Measurements from ENCODE around the gene TDRD6. TPM values are rescaled to one million over a fixed set of nuclear protein-coding genes. Genes with fewer than 3 reads are reported as not detected.
"Not testable (repeated sequence)": the region's sequence is repeated elsewhere in the genome, so short reads cannot be mapped to it uniquely, and the experiment has no call there.

Gene TDRD6
- total RNA-seq, 1 donor from 2014 or later, result 0.21 TPM

GRCh38 chr6:46645265-46645664 is 42.4 kb upstream of the TDRD6 start:
- DNase-seq (ENCODE audit: low spot score), result no peak
- Mint-ChIP-seq H3K27me3 (ENCODE audit: unreplicated experiment) (peaks cover 1% of the 10 kb centered on the region), H3K4me3 (ENCODE audit: unreplicated experiment) (no peak overlapping the region), H3K36me3 (ENCODE audit: low read depth, unreplicated experiment) (no peaks in the 10 kb centered on the region), H3K4me1 (ENCODE audit: unreplicated experiment) (no peaks in the 10 kb centered on the region), H3K9me3 (ENCODE audit: unreplicated experiment) (no peaks in the 10 kb centered on the region), H3K27ac (ENCODE audit: unreplicated experiment) (no peak overlapping the region)
- no peak for TF ChIP-seq CTCF (IDR thresholded peaks at IDR 0.05; ENCODE audit: unreplicated experiment)

- H3K36me3 Mint-ChIP-seq (ENCODE audit: low read depth, unreplicated experiment); H3K4me1 Mint-ChIP-seq (ENCODE audit: unreplicated experiment); H3K9me3 Mint-ChIP-seq (ENCODE audit: unreplicated experiment); DNase-seq (ENCODE audit: low spot score); H3K27ac Mint-ChIP-seq (ENCODE audit: unreplicated experiment); H3K27me3 Mint-ChIP-seq (ENCODE audit: unreplicated experiment); H3K4me3 Mint-ChIP-seq (ENCODE audit: unreplicated experiment): not testable (repeated sequence)
Measured at GRCh38 chr6:46648108-46648507, 39.6 kb upstream of the TDRD6 start.

- no peak for DNase-seq (ENCODE audit: low spot score)
- Mint-ChIP-seq H3K27ac (ENCODE audit: unreplicated experiment) (no peak overlapping the region), H3K4me3 (ENCODE audit: unreplicated experiment) (no peak overlapping the region), H3K27me3 (ENCODE audit: unreplicated experiment) (peaks cover under 1% of the 10 kb centered on the region), H3K9me3 (ENCODE audit: unreplicated experiment) (no peaks in the 10 kb centered on the region), H3K36me3 (ENCODE audit: low read depth, unreplicated experiment) (no peaks in the 10 kb centered on the region), H3K4me1 (ENCODE audit: unreplicated experiment) (peaks cover 12% of the 10 kb centered on the region)
- TF ChIP-seq CTCF (IDR thresholded peaks at IDR 0.05; ENCODE audit: unreplicated experiment), result no peak
Measured at GRCh38 chr6:46648869-46649492, 38.7 kb upstream of the TDRD6 start.

GRCh38 chr6:46651006-46651405 is 36.7 kb upstream of the TDRD6 start:
- TF ChIP-seq CTCF (IDR thresholded peaks at IDR 0.05; ENCODE audit: unreplicated experiment), result no peak
- H3K9me3 Mint-ChIP-seq (ENCODE audit: unreplicated experiment), result no peaks in the 10 kb centered on the region
- no peak for DNase-seq (ENCODE audit: low spot score)
- no peaks in the 10 kb centered on the region for H3K36me3 Mint-ChIP-seq (ENCODE audit: low read depth, unreplicated experiment)
- no peak overlapping the region for H3K4me3 Mint-ChIP-seq (ENCODE audit: unreplicated experiment)
- H3K27ac Mint-ChIP-seq (ENCODE audit: unreplicated experiment), result no peak overlapping the region
- no peaks in the 10 kb centered on the region for H3K27me3 Mint-ChIP-seq (ENCODE audit: unreplicated experiment)
- peaks cover 14% of the 10 kb centered on the region for H3K4me1 Mint-ChIP-seq (ENCODE audit: unreplicated experiment)

- Mint-ChIP-seq H3K4me1 (ENCODE audit: unreplicated experiment) (peaks cover 14% of the 10 kb centered on the region), H3K4me3 (ENCODE audit: unreplicated experiment) (peak overlapping the region; percentile 96), H3K9me3 (ENCODE audit: unreplicated experiment) (no peaks in the 10 kb centered on the region), H3K27ac (ENCODE audit: unreplicated experiment) (no peak overlapping the region), H3K27me3 (ENCODE audit: unreplicated experiment) (no peaks in the 10 kb centered on the region), H3K36me3 (ENCODE audit: low read depth, unreplicated experiment) (no peaks in the 10 kb centered on the region)
- no peak for TF ChIP-seq CTCF (IDR thresholded peaks at IDR 0.05; ENCODE audit: unreplicated experiment)
- no peak for DNase-seq (ENCODE audit: low spot score)
Measured at GRCh38 chr6:46651816-46652215, 35.9 kb upstream of the TDRD6 start.
